Upper lobe of left lung (tissue), 4 donors: ENCODE data around the gene PLAC1.

ENCODE experiments used
- POLR2A ChIP-seq, 4 donors: fragments of 450-650 bp; IDR thresholded peaks; one replicate each; pipeline ENCODE4 v1.5.1; 2016 to 2017; ENCODE audit warnings: antibody characterized with exemption in 4 of 4, mild to moderate bottlenecking in 2 of 4
- TF ChIP-seq, protein P1 (sequence below), 6 experiments: fragments of 450-650 bp in 4 of 6; fragments of 200-600 bp in 2 of 6; sonication (generic) in 2 of 6; IDR thresholded peaks; one replicate each; pipeline ENCODE4 v1.5.1; 2016 to 2019; ENCODE audit warnings: antibody characterized with exemption in 6 of 6

DNA sequence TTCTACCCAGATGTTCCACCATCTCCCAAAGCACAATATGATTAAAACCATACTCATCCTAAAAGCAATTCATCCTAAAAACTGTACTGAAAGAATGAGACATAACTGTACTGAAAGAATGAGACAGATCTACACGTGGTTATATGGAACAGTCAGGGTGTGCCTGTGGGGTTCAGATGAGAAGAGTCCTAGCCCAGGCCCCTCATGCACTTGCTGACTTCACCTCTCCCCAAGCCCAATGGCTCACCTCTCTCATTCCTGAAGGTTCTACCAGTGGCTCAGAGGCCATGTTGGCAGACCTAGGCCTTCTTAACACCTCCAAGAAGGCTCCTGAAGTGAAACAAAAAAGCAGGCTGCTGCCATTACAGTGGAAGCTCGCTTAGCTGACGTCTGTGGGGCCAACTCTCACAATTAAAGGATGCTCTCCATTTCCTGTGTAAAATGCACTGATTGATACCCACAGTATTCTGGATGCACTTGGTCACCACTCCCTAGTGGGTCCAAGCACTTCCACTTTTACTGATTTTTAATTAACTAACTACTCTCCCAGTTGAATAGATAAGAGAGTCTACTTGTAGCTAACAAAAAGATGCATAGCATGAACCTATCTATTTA lies 3.8 kb downstream of the PLAC1 start:
- TF ChIP-seq, protein P1, sequence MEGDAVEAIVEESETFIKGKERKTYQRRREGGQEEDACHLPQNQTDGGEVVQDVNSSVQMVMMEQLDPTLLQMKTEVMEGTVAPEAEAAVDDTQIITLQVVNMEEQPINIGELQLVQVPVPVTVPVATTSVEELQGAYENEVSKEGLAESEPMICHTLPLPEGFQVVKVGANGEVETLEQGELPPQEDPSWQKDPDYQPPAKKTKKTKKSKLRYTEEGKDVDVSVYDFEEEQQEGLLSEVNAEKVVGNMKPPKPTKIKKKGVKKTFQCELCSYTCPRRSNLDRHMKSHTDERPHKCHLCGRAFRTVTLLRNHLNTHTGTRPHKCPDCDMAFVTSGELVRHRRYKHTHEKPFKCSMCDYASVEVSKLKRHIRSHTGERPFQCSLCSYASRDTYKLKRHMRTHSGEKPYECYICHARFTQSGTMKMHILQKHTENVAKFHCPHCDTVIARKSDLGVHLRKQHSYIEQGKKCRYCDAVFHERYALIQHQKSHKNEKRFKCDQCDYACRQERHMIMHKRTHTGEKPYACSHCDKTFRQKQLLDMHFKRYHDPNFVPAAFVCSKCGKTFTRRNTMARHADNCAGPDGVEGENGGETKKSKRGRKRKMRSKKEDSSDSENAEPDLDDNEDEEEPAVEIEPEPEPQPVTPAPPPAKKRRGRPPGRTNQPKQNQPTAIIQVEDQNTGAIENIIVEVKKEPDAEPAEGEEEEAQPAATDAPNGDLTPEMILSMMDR (IDR thresholded peaks at IDR 0.05) = no peak
- TF ChIP-seq POLR2A (IDR thresholded peaks at IDR 0.05) = no peak
